Measurements from ENCODE around the gene SCAF11. TPM values are rescaled to one million over a fixed set of nuclear protein-coding genes. Genes with fewer than 3 reads are reported as not detected.

The SCAF11 gene
- total RNA-seq, 1 donor from 2014 or later, result 128 TPM

DNA sequence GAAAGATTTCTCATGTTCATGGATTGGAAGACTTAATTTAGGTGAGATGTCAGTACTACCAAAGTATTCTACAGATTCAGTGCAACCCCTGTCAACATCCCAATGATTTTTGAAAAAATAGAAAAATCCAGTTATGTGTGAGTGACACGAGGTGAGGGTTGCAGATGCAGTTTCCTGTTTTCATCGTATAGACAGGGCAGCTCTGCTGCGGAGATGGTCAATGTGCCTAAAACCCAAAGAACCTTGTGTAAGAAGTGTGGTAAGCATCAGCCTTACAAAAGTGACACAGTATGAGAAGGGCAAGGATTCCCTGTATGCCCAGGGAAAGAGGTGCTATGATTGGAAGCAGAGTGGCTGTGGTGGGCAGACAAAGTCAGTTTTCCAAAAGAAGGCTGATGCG is 94.4 kb downstream of the SCAF11 start:
- peaks cover 5% of the 10 kb centered on the region for H3K9me3 Mint-ChIP-seq
- no peaks in the 10 kb centered on the region for H3K27me3 Mint-ChIP-seq (ENCODE audit: low read depth)
- H3K4me3 Mint-ChIP-seq (ENCODE audit: low read depth), result no peak overlapping the region
- DNase-seq (ENCODE audit: low spot score), result no peak
- peaks cover 20% of the 10 kb centered on the region for H3K4me1 Mint-ChIP-seq (ENCODE audit: low read depth)
- peaks cover 74% of the 10 kb centered on the region for H3K36me3 Mint-ChIP-seq (ENCODE audit: low read depth)
- intact Hi-C loops (cut with micrococcal nuclease), result loop anchor here (10.0 kb wide), 1 partner anchor 351 kb away; no protein-coding TSS in a partner anchor
- no peak overlapping the region for H3K27ac Mint-ChIP-seq

DNA sequence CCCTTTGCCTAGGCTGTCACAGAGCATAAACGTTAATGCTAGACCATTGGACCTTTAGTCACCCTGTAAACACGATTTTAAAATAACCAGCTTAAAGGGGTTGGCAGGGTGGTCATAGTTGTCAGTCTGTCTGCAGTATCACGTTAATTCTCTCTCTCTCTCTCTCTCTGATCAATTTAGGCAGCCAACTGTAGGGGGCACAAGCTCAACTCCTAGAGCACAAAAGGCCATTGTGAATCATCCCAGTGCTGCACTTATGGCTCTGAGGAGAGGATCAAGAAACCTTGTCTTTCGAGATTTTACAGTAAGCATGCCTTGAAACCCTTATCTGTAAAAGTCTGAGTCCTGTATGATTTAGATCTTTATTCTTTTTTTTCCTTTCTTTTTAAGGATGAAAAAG is 97.1 kb downstream of the SCAF11 start:
- DNase-seq (ENCODE audit: low spot score), result no peak
- Mint-ChIP-seq H3K4me3 (ENCODE audit: low read depth) (no peak overlapping the region), H3K27me3 (ENCODE audit: low read depth) (no peaks in the 10 kb centered on the region), H3K9me3 (peaks cover 4% of the 10 kb centered on the region), H3K27ac (no peak overlapping the region), H3K4me1 (ENCODE audit: low read depth) (peaks cover 20% of the 10 kb centered on the region), H3K36me3 (ENCODE audit: low read depth) (peaks cover 62% of the 10 kb centered on the region)
- intact Hi-C loops (cut with micrococcal nuclease), result loop anchor here (10.0 kb wide), 1 partner anchor 348 kb away; no protein-coding TSS in a partner anchor

GRCh38 chr12:45890276-45890675 is 100.1 kb downstream of the SCAF11 start:
- Mint-ChIP-seq H3K4me1 (ENCODE audit: low read depth) (peaks cover 20% of the 10 kb centered on the region), H3K4me3 (ENCODE audit: low read depth) (no peak overlapping the region), H3K27ac (no peak overlapping the region), H3K9me3 (peaks cover 12% of the 10 kb centered on the region), H3K36me3 (ENCODE audit: low read depth) (peaks cover 61% of the 10 kb centered on the region), H3K27me3 (ENCODE audit: low read depth) (no peaks in the 10 kb centered on the region)
- intact Hi-C loops (cut with micrococcal nuclease), result loop anchor here (10.0 kb wide), 1 partner anchor 345 kb away; no protein-coding TSS in a partner anchor
- DNase-seq (ENCODE audit: low spot score), result no peak

GRCh38 chr12:45887544-45887943 is 102.8 kb downstream of the SCAF11 start:
- no peak overlapping the region for H3K4me3 Mint-ChIP-seq (ENCODE audit: low read depth)
- DNase-seq (ENCODE audit: low spot score), result no peak
- H3K27me3 Mint-ChIP-seq (ENCODE audit: low read depth), result no peaks in the 10 kb centered on the region
- H3K9me3 Mint-ChIP-seq, result peaks cover 28% of the 10 kb centered on the region
- no peak overlapping the region for H3K27ac Mint-ChIP-seq
- peaks cover 67% of the 10 kb centered on the region for H3K36me3 Mint-ChIP-seq (ENCODE audit: low read depth)
- intact Hi-C loops (cut with micrococcal nuclease), result no loop called here
- peaks cover 13% of the 10 kb centered on the region for H3K4me1 Mint-ChIP-seq (ENCODE audit: low read depth)

DNA sequence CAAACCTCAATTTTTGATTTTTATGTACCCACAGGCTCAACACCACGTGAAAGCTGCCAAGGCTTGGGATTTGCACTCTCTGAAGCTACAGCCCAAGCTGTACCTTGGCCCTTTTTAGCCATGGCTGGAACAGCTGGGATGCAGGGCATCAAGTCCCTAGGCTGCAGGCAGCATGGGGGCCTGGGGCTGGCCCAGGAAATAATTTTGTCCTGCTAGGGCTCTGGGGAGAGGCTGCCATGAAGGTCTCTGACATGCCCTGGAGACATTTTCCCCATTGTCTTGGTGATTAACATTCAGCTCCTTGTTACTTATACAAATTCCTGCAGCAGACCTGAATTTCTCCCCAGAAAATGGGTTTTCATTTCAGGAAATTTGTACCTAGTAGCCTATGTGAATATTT is 103.7 kb downstream of the SCAF11 start:
- no peak for DNase-seq (ENCODE audit: low spot score)
- Mint-ChIP-seq H3K4me3 (ENCODE audit: low read depth) (no peak overlapping the region), H3K4me1 (ENCODE audit: low read depth) (peaks cover 9% of the 10 kb centered on the region), H3K27me3 (ENCODE audit: low read depth) (no peaks in the 10 kb centered on the region), H3K27ac (no peak overlapping the region), H3K36me3 (ENCODE audit: low read depth) (peaks cover 68% of the 10 kb centered on the region), H3K9me3 (peaks cover 28% of the 10 kb centered on the region)
- intact Hi-C loops (cut with micrococcal nuclease), result no loop called here

GRCh38 chr12:45883187-45883586 is 107.2 kb downstream of the SCAF11 start:
- H3K4me3 Mint-ChIP-seq (ENCODE audit: low read depth), result no peak overlapping the region
- no peaks in the 10 kb centered on the region for H3K27me3 Mint-ChIP-seq (ENCODE audit: low read depth)
- intact Hi-C loops (cut with micrococcal nuclease), result no loop called here
- no peak for DNase-seq (ENCODE audit: low spot score)
- no peak overlapping the region for H3K27ac Mint-ChIP-seq
- H3K9me3 Mint-ChIP-seq, result peaks cover 28% of the 10 kb centered on the region
- H3K4me1 Mint-ChIP-seq (ENCODE audit: low read depth), result peaks cover 28% of the 10 kb centered on the region
- peaks cover 83% of the 10 kb centered on the region for H3K36me3 Mint-ChIP-seq (ENCODE audit: low read depth)

DNA sequence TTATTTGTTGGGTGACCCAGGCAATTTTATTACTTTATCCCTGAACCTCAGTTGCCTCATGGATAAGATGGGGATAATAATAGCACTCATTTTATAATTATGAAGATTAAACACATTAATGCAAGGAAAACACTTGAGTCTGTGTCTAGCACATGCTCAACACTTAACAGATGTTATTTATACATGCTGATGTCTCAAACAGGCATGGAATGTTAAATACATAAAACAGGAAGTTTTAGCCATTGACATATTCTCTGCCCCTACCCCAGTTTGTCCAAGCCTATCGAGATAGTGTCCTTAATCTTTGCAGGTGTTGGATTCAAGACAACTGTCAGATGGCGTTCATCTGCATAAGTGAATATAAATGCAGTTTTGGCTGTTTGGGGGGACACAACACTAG is 109.8 kb downstream of the SCAF11 start:
- no peak for DNase-seq (ENCODE audit: low spot score)
- no peak overlapping the region for H3K4me3 Mint-ChIP-seq (ENCODE audit: low read depth)
- H3K27ac Mint-ChIP-seq, result no peak overlapping the region
- H3K9me3 Mint-ChIP-seq, result peaks cover 18% of the 10 kb centered on the region
- no peaks in the 10 kb centered on the region for H3K27me3 Mint-ChIP-seq (ENCODE audit: low read depth)
- intact Hi-C loops (cut with micrococcal nuclease), result no loop called here
- H3K4me1 Mint-ChIP-seq (ENCODE audit: low read depth), result peaks cover 45% of the 10 kb centered on the region
- H3K36me3 Mint-ChIP-seq (ENCODE audit: low read depth), result peaks cover 81% of the 10 kb centered on the region

GRCh38 chr12:45879363-45879895 is 110.9 kb downstream of the SCAF11 start:
- H3K27me3 Mint-ChIP-seq (ENCODE audit: low read depth), result no peaks in the 10 kb centered on the region
- H3K9me3 Mint-ChIP-seq, result peaks cover 12% of the 10 kb centered on the region
- no peak for DNase-seq (ENCODE audit: low spot score)
- peak overlapping the region; percentile 56 for H3K4me3 Mint-ChIP-seq (ENCODE audit: low read depth)
- peaks cover 82% of the 10 kb centered on the region for H3K36me3 Mint-ChIP-seq (ENCODE audit: low read depth)
- intact Hi-C loops (cut with micrococcal nuclease), result no loop called here
- peaks cover 48% of the 10 kb centered on the region for H3K4me1 Mint-ChIP-seq (ENCODE audit: low read depth)
- peak overlapping the region; percentile 81 for H3K27ac Mint-ChIP-seq

DNA sequence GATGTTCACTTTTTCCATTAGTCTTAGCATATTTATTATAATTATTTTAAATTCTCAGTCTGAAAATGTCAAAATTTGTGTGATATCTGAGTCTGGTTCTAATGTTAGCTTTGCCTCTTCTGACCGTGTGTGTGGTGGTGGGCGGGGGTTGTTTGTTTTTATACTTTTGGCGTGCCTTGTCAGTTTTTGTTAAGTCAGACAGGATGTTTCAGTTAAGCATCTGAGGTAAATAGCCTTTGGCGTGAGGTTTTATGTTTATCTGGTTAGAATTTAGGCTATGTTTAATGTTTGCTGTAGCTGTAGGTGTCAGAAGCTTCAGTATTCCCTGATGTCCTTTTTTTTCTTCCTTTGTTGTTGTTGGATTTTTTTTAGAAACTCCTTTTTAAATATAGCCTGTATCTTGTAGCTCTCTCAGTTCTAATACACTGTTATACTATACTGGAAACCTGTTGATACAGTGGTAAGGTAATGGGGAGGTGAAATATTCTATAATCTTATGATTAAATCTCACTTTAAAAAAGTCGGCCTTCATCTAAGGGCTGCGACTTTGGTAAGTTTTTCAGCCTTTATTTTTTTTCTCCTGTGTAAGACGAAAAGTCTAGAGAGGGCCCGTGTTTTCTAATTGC is 111.6 kb downstream of the SCAF11 start:
- intact Hi-C loops (cut with micrococcal nuclease), result no loop called here
- H3K27ac Mint-ChIP-seq, result peak overlapping the region; percentile 81
- H3K4me3 Mint-ChIP-seq (ENCODE audit: low read depth), result peak overlapping the region; percentile 41
- no peaks in the 10 kb centered on the region for H3K27me3 Mint-ChIP-seq (ENCODE audit: low read depth)
- H3K36me3 Mint-ChIP-seq (ENCODE audit: low read depth), result peaks cover 82% of the 10 kb centered on the region
- peaks cover 48% of the 10 kb centered on the region for H3K4me1 Mint-ChIP-seq (ENCODE audit: low read depth)
- peak; percentile 14 for DNase-seq (ENCODE audit: low spot score)
- H3K9me3 Mint-ChIP-seq, result peaks cover 11% of the 10 kb centered on the region

- H3K36me3 Mint-ChIP-seq (ENCODE audit: low read depth), result peaks cover 82% of the 10 kb centered on the region
- intact Hi-C loops (cut with micrococcal nuclease), result no loop called here
- no peaks in the 10 kb centered on the region for H3K27me3 Mint-ChIP-seq (ENCODE audit: low read depth)
Measured at GRCh38 chr12:45877069-45877468, 113.3 kb downstream of the SCAF11 start.

DNA sequence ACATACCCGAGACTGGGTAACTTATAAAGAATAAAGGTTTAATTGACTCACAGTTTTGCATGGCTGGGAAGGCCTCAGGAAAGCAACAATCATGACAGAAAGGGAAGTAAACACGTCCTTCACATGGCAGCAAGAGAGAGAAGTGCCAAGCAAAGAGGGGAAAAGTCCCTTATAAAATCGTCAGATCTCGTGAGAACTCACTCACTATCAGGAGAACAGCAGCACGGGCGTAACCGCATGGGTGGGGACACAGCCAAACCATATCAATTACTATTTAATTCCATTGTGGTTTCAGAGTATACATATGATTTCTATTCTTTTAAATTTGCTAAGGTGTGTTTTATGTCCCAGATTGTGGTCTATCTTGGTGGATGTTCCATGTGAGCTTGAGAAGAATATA is 117.9 kb downstream of the SCAF11 start:
- no peak overlapping the region for H3K27ac Mint-ChIP-seq
- H3K4me1 Mint-ChIP-seq (ENCODE audit: low read depth), result peaks cover 25% of the 10 kb centered on the region
- peaks cover 5% of the 10 kb centered on the region for H3K9me3 Mint-ChIP-seq

More at GRCh38 chr12:45877069-45877468, 113.3 kb downstream of the SCAF11 start:
- Mint-ChIP-seq H3K4me1 (ENCODE audit: low read depth) (peaks cover 51% of the 10 kb centered on the region), H3K4me3 (ENCODE audit: low read depth) (no peak overlapping the region), H3K9me3 (peaks cover 5% of the 10 kb centered on the region), H3K27ac (no peak overlapping the region)
- no peak for DNase-seq (ENCODE audit: low spot score)

More for the DNA sequence above, 117.9 kb downstream of the SCAF11 start:
- Mint-ChIP-seq H3K27me3 (ENCODE audit: low read depth) (no peaks in the 10 kb centered on the region), H3K36me3 (ENCODE audit: low read depth) (peaks cover 75% of the 10 kb centered on the region), H3K4me3 (ENCODE audit: low read depth) (no peak overlapping the region)
- DNase-seq (ENCODE audit: low spot score), result no peak
- intact Hi-C loops (cut with micrococcal nuclease), result no loop called here
